ENCODE data around the gene CAD. TPM values are rescaled to one million over a fixed set of nuclear protein-coding genes. Genes with fewer than 3 reads are reported as not detected.

CAD gene
- total and polyA plus RNA-seq, 2 of the 4 experiments (the other 2 are of a cell fraction), result 12.9 to 38.7 TPM

- no peak overlapping the region for H2AK9ac ChIP-seq (replicated peaks; ENCODE audit: low read depth, low read length, poor library complexity)
- BruUV-seq (replicated peaks), result no TSS peak
- no peak overlapping the region for H2BK15ac ChIP-seq (ENCODE audit: low read depth, low read length)
- peaks cover 5% of the 10 kb centered on the region for H3K27me3 ChIP-seq (ENCODE audit: control insufficient read depth, insufficient read depth, low read length)
- ATAC-seq (ENCODE audit: low read depth) (no peak), DNase-seq (no peak)
- in situ Hi-C loops (cut with MboI; ENCODE audit: low sequenced_read_pairs) (loop anchor here (5.0 kb wide), 1 partner anchor 92 kb away; no protein-coding TSS in a partner anchor), intact Hi-C loops (cut with micrococcal nuclease) (no loop called here), dilution Hi-C loops (cut with HindIII; ENCODE audit: low sequenced_read_pairs, unreplicated experiment) (no loop called here)
- H3K14ac ChIP-seq (replicated peaks; ENCODE audit: low read depth, low read length), result no peak overlapping the region
- no peaks in the 10 kb centered on the region for H4K20me1 ChIP-seq (ENCODE audit: insufficient read depth, low read length)
- H2AFZ ChIP-seq (replicated peaks; ENCODE audit: low read length, poor library complexity), result no peak overlapping the region
- no peak overlapping the region for H2BK20ac ChIP-seq (ENCODE audit: low read depth, low read length)
- H3K23ac ChIP-seq (ENCODE audit: low read depth, low read length), result no peak overlapping the region
- H3K4me2 ChIP-seq (ENCODE audit: low read depth, low read length), result no peak overlapping the region
- POLR2A ChIA-PET (ENCODE audit: unreplicated experiment), result no interaction called here
- no peak overlapping the region for H3K4me3 ChIP-seq (ENCODE audit: insufficient read depth, low read depth, low read length)
- H4K5ac ChIP-seq (ENCODE audit: low read depth, low read length), result no peak overlapping the region
- H3K9me3 ChIP-seq (ENCODE audit: control insufficient read depth, insufficient read depth, low read length), result no peaks in the 10 kb centered on the region
- no peak overlapping the region for H2BK5ac ChIP-seq (ENCODE audit: low read depth, low read length, poor library complexity, severe bottlenecking)
- no peak overlapping the region for H4K8ac ChIP-seq (ENCODE audit: low read depth in 2 of 2, low read length in 2 of 2)
- no peak overlapping the region for H4K91ac ChIP-seq (ENCODE audit: insufficient read depth, low read depth, low read length)
- H2AK5ac ChIP-seq (ENCODE audit: low read depth, low read length), result no peak overlapping the region
- H3K18ac ChIP-seq (ENCODE audit: low read depth, low read length), result no peak overlapping the region
- no peaks in the 10 kb centered on the region; the same call in 1 of the 2 replicates for H3K9me1 ChIP-seq (ENCODE audit: insufficient read depth, low read length)
- no peak overlapping the region for H3K9ac ChIP-seq (ENCODE audit: low read depth, low read length)
- peaks cover under 1% of the 10 kb centered on the region; the same call in 1 of the 2 replicates for H3K36me3 ChIP-seq (ENCODE audit: control insufficient read depth, insufficient read depth, low read length)
- CTCF ChIA-PET, result interaction anchor here (0.6 to 0.9 kb wide), 2 partner anchors 20 to 104 kb away, joined by 3 to 4 read pairs; no protein-coding TSS in a partner anchor
- H3K79me1 ChIP-seq (ENCODE audit: low read depth in 1 of 2, low read length in 2 of 2), result no peaks in the 10 kb centered on the region
- no peak overlapping the region for H2BK120ac ChIP-seq (ENCODE audit: low read depth, low read length)
- H3K27ac ChIP-seq (ENCODE audit: insufficient read depth, low read length), result no peak overlapping the region
- 74% methylated on average over 3 of the region's 17 CpGs; no CpG with 5 or more reads in 1 of the 2 experiments for WGBS, 2 experiments (ENCODE audit: extremely low coverage in 2 of 2, insufficient read length in 1 of 2)
- H3K4ac ChIP-seq (ENCODE audit: low read depth, low read length), result no peak overlapping the region
- H3K4me1 ChIP-seq (ENCODE audit: control insufficient read depth, insufficient read depth, low read length), result no peaks in the 10 kb centered on the region
- H3K56ac ChIP-seq (ENCODE audit: extremely low read depth, insufficient read depth, low read length), result no peak overlapping the region
- TF ChIP-seq MAFK (IDR thresholded peaks at IDR 0.05; ENCODE audit: low read depth, low read length) (no peak), MAZ (IDR thresholded peaks at IDR 0.05; ENCODE audit: borderline replicate concordance, low read depth, low read length) (no peak), ELK1 (IDR thresholded peaks at IDR 0.05; ENCODE audit: borderline replicate concordance, low read depth, low read length) (no peak), USF2 (IDR thresholded peaks at IDR 0.05; ENCODE audit: low read depth, low read length) (no peak), RFX5 (IDR thresholded peaks at IDR 0.05; ENCODE audit: low read depth, low read length) (no peak), NFE2L2 (IDR thresholded peaks at IDR 0.05; ENCODE audit: low read depth, low read length) (no peak), RAD21 (IDR thresholded peaks at IDR 0.05; ENCODE audit: low read length) (no peak), FOS (IDR thresholded peaks at IDR 0.05; ENCODE audit: low read depth, low read length) (no peak), POLR2A (IDR thresholded peaks at IDR 0.05; ENCODE audit: low read depth, low read length) (no peak), CEBPB (IDR thresholded peaks at IDR 0.05; ENCODE audit: low read depth, low read length) (no peak), MXI1 (IDR thresholded peaks at IDR 0.05; ENCODE audit: borderline replicate concordance, low read depth, low read length) (no peak), CTCF (conservative IDR thresholded peaks at IDR 0.05; ENCODE audit: low read depth, low read length) (no peak), SMC3 (IDR thresholded peaks at IDR 0.05; ENCODE audit: low read depth, low read length) (no peak), RCOR1 (IDR thresholded peaks at IDR 0.05; ENCODE audit: insufficient replicate concordance, low read length) (no peak), BHLHE40 (IDR thresholded peaks at IDR 0.05; ENCODE audit: low read depth, low read length) (no peak)
These were observed 22.4 kb upstream of the CAD start for GRCh38 chr2:27194538-27195354.

All from IMR-90 (cell line).